Stimulated activated CD4-positive, alpha-beta T cell treated with anti-CD3 and anti-CD28 coated beads, Interleukin-15, amount 100 ng/mL, for 24 hours (primary cell): ENCODE results near the gene KRTAP9-9.
"Not testable (repeated sequence)": the region's sequence is repeated elsewhere in the genome, so short reads cannot be mapped to it uniquely, and the experiment has no call there.

Experiments used
- DNase-seq: peaks from one replicate; pipeline ENCODE4 v3.0.0-alpha.2; 2020

KRTAP9-9 gene

DNA sequence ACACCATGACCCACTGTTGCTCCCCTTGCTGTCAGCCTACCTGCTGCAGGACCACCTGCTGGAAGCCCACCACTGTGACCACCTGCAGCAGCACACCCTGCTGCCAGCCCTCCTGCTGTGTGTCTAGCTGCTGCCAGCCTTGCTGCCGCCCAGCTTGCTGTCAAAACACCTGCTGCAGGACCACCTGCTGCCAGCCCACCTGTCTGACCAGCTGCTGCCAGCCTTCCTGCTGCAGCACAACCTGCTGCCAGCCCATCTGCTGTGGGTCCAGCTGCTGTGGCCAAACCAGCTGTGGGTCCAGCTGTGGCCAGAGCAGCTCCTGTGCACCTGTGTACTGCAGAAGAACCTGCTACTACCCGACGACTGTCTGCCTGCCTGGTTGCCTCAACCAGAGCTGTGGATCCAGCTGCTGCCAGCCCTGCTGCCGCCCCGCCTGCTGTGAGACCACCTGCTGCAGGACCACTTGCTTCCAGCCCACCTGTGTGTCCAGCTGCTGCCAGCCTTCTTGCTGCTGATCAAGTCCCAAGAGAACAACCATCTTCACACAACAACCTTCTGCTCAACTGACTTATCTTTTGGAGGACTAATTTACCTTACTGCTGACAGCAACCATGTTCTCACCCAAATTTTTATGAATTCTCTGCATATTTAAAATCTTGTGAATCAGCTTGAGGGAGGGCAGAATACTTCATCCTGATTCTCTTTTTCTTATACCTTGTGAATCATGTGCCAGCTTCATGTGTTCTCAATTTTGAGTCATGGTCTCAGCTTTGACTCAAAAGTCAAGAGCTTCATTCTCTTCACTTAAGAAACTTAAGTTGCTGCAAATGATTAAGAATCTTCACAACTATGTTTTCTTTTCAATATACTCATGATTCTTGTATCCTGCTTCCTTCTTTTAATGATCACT lies at the start of gene KRTAP9-9:
TSS of gene KRTAP9-9 (plus strand) at position 4 of the 910 bp plus-strand sequence.
- DNase-seq, result not testable (repeated sequence)

DNA sequence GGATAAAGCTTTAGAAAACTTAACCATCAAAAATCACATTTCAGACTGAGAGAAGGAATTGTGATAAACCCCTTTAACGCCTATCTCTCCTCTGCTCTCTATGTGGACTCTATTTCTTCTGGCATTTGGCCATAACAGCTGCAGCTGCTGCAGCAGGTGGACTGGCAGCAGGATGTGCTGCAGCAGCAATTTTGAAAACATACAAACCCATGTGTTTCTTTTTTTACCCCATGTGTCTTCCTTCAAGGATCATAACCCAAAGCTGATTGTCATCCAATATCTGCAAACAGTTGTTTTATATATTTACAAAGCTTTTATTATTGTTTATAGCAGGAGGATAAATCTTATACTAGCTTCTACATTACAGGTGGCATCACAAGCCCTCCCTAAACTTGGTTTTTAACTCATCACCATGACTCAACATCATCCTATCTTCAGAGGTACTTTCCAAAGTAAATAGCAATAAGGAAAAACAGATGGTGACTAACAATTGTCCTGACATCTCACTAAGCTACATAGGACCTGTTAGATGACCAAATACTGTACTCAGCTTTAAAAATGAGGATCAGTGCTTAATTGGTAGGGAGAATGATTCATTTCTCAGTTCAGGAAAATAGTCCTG lies 43.2 kb upstream of the KRTAP9-9 start:
- no peak for DNase-seq

DNA sequence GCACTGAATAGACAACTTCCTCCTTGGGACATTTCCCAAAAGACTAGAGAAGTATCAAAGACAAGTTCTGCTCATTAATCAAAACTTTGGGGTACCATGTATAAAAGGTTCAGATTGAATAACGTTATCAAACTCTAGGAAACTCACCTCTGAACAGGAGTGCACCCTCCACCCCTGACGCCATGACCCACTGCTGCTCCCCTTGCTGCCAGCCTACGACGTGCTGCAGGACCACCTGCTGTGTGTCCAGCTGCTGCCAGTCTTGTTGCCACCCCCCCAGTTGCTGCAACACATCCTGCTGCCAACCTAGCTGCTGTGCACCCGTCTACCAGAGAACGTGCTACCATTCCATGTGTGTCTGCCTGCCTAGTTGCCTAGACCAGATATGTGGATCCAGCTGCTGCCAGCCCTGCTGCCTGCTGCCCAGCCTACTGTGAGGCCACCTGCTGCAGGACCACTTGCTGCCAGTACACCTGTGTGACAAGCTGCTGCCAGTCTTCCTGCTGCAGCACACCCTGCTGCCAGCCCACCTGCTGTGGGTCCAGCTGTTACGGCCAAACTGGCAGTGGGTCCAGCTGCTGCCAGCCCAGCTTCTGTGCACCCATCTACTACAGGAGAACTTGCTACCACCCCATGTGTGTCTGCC lies 42.5 kb upstream of the KRTAP9-9 start:
- no peak for DNase-seq

DNA sequence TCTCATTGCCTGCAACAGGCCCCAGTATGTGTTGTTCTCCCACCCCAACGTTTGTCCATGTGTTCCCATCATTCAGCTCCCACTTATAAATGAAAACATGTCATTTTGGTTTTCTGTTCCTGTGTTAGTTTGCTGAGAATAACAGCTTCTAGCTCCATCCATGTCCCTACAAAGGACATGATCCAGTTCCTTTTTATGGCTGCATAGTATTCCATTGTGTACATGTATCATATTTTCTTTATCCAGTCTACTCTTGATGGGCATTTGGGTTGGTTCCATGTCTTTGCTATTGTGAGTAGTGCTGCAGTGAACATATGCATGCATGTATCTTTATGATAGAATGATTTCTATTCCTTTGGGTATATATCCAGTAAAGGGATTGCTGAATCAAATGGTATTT lies 39.5 kb upstream of the KRTAP9-9 start:
- DNase-seq, result no peak

DNA sequence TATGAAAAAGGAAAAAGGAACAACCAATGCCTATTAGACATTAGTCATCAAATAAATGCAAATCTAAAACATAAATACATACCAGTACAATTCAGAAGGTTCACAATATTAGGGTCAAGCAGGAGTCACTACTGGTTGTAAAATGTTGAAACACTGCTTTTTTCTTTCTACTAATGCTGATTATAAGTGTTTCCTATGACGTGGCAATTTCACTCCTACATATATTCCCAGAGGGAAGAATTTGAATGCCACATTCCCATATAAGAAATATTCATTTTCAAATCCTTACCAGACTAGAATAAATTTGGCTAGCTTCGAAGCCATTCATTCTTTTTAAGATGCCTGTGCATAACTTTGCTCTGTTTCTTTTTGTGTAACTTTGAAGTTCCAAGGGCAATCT lies 31.4 kb upstream of the KRTAP9-9 start:
- DNase-seq, result no peak

DNA sequence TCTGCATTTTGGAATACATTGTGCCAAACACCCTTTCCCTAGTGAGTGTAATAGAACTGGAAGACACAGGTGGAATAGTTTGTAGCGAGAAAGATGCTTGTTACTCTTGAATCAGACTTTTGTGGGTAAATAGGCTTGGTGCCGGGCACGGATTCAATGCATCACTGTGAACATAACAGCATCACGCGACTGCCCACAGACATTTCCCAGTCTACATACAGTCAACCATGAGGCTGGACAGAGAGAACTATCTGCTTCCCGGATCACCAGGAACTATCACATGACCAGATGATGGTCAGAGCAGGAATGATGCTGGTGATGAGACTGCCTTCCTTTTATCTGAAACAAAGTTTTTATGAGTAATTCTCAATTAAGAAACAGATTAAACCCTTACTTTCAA lies 29.1 kb upstream of the KRTAP9-9 start:
- no peak for DNase-seq

DNA sequence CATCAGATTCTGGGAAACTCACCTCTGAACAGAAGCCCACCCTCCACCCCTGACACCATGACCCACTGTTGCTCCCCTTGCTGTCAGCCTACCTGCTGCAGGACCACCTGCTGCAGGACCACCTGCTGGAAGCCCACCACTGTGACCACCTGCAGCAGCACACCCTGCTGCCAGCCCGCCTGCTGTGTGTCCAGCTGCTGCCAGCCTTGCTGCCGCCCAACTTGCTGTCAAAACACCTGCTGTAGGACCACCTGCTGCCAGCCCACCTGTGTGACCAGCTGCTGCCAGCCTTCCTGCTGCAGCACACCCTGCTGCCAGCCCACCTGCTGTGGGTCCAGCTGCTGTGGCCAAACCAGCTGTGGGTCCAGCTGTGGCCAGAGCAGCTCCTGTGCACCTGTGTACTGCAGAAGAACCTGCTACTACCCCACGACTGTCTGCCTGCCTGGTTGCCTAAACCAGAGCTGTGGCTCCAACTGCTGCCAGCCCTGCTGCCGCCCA lies 28.5 kb upstream of the KRTAP9-9 start, which contains the start of gene KRTAP9-2:
TSS of gene KRTAP9-2 (plus strand) at position 51 of the 498 bp plus-strand sequence. CDS start at position 58, 7 bp downstream.
- DNase-seq, result not testable (repeated sequence)

DNA sequence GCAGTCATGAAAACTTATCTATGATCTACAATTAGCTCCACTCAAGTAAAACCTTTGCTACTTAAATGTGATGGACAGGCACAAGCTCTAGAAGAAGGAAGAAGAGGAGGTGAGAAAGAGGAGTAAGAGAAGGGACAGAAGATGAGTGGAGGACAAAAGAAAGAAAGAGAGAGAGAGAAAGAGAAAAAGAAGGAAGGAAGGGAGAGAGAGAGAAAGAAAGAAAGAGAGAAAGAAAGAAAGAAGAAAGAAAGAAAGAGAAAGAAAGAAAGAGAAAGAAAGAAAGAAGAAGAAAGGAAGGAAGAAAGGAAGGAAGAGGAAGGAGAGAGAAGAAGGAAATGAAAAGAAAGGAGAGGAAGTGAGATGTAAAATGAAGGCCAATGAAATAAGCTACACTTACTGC lies 25.1 kb upstream of the KRTAP9-9 start:
- DNase-seq, result no peak

DNA sequence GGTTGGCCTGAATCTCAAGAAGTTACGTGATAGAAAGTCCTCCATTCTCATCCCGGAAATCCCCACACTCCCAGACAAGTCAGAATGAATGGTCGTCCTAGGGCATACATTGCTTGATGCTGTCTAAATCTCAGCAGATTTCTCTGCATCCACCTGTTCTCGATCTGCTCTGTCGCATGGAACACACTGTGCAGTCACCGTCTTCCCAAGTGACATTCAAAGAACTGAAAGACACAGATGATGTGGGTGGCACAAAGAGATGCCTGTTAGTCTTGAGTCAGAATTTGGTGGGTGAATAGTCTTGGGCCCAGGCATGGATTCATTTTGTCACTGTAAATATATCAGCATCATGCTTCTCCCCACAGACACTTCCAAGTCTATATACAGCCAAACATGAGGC lies 23.5 kb upstream of the KRTAP9-9 start:
- DNase-seq, result no peak

DNA sequence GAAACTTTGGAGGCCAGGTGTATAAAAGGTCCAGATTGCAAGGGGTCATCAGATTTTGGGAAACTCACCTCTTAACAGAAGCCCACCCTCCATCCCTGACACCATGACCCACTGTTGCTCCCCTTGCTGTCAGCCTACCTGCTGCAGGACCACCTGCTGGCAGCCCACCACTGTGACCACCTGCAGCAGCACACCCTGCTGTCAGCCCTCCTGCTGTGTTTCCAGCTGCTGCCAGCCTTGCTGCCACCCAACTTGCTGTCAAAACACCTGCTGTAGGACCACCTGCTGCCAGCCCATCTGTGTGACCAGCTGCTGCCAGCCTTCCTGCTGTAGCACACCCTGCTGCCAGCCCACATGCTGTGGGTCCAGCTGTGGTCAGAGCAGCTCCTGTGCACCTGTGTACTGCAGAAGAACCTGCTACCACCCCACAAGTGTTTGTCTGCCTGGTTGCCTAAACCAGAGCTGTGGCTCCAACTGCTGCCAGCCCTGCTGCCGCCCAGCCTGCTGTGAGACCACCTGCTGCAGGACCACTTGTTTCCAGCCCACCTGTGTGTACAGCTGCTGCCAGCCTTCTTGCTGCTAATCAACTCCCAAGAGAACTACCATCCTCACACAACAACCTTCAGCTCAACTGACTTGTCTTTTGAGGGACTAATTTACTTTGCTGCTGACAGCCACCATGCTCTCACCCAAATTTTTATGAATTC lies 22.6 kb upstream of the KRTAP9-9 start, which contains the start of gene KRTAP9-3:
TSS of gene KRTAP9-3 (plus strand) at position 51 of the 707 bp plus-strand sequence. CDS start at position 104, 53 bp downstream.
- not testable (repeated sequence) for DNase-seq

DNA sequence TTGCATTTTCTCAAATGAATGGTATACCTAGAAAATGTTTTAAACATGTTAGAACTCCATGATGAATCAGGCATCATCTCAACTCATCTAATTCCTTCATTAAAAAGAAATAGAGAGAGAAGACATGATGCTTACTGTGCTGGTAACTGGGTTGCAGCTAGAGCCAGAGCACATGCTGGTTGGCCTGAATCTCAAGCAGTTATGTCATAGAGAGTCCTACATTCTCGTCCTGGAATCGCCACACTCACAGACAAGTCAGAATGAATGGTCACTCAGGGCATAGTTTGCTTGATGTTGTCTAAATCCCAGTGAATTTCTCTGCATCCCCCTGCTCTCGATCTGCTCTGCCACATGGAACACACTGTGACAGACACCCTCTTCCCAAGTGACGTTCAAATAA lies 18.1 kb upstream of the KRTAP9-9 start:
- DNase-seq, result not testable (repeated sequence)

DNA sequence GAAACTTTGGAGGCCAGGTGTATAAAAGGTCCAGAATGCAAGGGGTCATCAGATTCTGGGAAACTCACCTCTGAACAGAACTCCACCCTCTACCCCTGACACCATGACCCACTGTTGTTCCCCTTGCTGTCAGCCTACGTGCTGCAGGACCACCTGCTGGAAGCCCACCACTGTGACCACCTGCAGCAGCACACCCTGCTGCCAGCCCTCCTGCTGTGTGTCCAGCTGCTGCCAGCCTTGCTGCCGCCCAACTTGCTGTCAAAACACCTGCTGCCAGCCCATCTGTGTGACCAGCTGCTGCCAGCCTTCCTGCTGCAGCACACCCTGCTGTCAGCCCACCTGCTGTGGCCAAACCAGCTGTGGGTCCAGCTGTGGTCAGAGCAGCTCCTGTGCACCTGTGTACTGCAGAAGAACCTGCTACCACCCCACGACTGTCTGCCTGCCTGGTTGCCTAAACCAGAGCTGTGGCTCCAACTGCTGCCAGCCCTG lies 17.2 kb upstream of the KRTAP9-9 start, which contains the start of gene KRTAP9-8:
TSS of gene KRTAP9-8 (plus strand) at position 51 of the 489 bp plus-strand sequence. CDS start at position 104, 53 bp downstream.
- not testable (repeated sequence) for DNase-seq

DNA sequence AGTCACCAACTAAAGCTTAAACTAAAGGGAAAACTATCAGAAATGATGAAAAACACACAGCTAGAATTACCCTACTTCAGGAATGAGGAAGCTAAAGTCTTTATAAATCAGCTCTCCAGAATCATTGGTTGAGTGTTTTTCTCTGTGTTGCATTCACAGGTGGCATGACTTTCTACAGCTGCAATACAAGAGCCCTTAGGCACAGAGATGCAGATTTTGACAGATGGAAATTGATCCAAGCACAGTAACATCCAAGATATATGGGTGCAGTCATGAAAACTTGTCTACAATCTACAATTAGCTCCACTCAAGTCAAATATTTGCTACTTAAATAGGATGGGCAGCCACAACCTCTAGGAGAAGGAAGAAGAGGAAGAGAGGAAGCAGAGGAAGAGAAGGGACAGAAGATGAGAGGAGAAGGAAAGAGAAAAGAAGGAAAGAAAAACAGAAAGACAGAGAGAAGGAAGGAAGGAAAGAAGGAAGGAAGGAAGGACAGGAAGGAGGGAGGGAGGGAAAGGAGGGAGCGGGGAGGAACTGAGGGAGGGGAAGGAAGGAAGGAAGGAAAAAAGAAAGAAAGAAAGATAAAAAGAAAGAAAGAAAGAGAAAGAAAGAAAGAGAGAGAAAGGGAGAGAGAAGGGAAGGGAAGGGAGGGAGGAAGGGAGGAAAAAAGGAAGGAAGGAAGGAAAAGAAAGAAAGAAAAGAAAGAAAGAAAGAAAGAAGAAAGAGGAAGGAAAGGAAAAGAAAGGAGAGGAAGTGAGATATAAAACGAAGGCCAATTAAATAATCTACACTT lies 8.0 kb upstream of the KRTAP9-9 start:
- not testable (repeated sequence) for DNase-seq

DNA sequence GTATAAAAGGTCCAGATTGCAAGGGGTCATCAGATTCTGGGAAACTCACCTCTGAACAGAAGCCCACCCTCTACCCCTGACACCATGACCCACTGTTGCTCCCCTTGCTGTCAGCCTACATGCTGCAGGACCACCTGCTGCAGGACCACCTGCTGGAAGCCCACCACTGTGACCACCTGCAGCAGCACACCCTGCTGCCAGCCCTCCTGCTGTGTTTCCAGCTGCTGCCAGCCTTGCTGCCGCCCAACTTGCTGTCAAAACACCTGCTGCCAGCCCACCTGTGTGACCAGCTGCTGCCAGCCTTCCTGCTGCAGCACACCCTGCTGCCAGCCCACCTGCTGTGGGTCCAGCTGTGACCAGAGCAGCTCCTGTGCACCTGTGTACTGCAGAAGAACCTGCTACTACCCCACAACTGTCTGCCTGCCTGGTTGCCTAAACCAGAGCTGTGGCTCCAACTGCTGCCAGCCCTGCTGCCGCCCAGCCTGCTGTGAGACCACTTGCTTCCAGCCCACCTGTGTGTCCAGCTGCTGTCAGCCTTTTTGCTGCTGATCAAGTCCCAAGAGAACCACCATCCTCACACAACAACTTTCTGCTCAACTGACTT lies 5.4 kb upstream of the KRTAP9-9 start, which contains the start of gene KRTAP9-4:
TSS of gene KRTAP9-4 (plus strand) at position 51 of the 604 bp plus-strand sequence. CDS start at position 85, 34 bp downstream.
- DNase-seq, result not testable (repeated sequence)

DNA sequence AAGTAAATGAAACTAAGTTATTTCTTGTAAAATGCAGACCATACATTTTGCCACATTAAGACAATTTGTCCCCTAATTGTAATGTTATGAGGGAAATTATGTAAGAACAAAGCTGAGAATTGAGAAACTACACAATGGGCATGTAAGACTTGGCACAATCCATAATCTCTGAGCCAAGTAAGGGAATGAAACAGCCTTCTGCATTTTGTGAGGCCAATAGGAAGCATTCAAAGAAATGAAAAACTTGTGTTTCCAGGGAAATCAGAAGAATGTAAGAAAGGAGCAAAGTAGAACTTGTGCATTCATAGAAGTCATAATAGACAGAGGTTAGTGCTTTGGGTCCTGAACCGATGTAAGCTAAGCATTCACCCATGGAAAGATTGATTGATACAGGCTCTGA lies 3.9 kb upstream of the KRTAP9-9 start:
- DNase-seq, result no peak

DNA sequence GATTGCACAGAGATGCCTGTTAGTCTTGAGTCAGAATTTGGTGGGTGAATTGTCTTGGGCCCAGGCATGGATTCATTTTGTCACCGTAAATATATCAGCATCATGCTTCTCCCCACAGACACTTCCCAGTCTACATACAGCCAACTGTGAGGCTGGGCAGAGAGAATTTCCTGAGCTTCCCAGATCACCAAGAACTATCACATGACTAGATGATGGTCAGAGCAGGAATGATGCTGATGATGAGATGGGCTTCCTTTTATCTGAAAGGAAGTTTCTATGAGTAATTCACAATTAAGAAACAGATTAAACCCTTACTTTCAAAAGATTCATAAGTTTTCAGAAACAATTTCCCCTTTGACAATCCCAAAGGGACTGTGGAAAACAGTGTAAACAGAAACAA lies 323 bp upstream of the KRTAP9-9 start:
- DNase-seq, result no peak

DNA sequence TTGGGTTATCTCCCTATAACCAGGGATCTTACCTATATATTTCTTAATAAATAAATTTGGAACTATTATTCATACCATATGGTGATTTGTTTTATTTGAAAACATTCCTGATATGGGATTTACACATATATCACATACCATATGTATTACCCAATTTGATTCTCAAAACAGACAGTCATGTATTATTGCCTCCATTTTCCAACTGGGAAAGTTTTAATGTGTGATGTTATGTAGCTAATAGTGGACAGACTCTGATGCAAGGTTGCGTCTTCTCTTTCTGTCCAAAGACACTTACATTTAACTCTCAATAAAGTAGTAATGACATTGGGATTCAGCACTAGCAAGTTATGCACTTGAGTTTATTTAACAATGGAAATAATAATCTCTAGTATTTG lies 1.1 kb downstream of the KRTAP9-9 start:
- no peak for DNase-seq

DNA sequence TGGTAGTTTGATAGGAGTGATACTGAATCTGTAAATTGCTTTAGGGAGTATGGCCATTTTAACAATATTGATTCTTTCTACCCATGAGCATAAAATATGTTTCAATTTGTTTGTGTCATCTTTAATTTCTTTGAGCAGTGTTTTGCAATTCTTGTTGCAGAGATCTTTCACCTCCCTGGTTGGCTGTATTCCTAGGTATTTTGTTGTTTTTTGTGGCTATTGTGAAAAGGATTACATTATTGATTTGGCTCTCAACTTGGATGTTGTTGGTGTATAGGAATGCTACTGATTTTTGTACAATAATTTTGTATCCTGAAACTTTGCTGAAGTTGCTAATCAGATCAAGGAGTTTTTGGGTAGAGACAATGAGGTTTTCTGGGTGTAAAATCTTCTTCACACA lies 3.2 kb downstream of the KRTAP9-9 start:
- DNase-seq, result no peak

DNA sequence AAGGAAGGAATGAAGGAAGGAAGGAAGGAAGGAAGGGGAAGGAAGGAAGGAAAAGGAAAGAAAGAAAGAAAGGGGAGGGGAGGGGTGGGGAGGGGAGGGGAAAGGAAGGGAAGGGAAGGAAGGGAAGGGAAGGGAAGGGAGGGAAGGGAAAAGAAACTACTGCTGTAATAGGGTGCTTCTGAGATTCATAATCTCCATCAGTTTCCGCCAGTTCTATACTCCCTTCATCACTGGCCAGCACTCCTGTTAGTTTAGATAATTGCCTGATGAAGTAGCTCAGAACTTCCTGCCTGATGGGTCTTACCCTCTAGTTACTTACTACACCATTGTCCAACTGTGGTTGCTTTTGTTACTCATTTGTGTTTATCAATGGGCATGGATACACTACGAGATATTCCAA lies 8.0 kb downstream of the KRTAP9-9 start:
- DNase-seq, result no peak

DNA sequence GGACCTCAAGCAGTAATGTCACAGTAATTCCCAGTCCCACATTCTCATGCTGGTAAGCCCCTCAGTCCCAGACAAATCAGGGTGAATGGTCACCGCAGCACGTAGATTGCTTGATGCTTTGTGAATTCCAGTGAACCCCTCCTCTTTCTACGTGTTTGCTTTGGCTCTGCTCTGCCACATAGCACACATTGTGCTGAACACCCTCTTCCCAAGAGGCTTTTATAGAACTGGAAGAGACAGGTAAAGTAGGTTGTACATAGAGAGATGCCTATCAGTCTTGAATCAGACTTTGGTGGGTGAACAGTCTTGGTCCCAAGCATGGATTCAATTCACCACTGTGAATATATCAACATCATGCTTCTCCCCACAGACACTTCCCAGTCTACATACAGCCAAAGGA lies 9.4 kb downstream of the KRTAP9-9 start:
- DNase-seq, result no peak

DNA sequence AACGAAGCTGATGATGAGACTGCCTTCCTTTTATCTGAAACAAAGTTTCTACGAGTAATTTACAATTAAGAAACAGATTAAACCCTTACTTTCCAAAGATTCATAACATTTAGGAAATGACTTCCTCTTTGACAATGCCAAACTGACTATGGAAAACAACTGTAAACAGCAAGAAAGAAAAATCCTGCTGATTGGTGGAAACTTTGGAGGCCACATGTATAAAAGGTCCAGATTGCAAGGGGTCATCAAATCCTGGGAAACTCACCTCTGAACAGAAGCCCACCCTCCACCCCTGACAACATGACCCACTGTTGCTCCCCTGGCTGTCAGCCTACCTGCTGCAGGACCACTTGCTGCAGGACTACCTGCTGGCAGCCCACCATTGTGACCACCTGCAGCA lies 9.9 kb downstream of the KRTAP9-9 start, which contains the start of gene KRTAP9-6:
TSS of gene KRTAP9-6 (plus strand) at position 301 of the 400 bp plus-strand sequence. CDS start at position 301, 0 bp downstream.
- DNase-seq, result no peak
